HepG2 (cell line): ENCODE measurements around the gene CST8. TPM values are rescaled to one million over a fixed set of nuclear protein-coding genes. Genes with fewer than 3 reads are reported as not detected.

Source experiments
- E2F1 ChIP-seq: sonication (generic); formaldehyde crosslinking; IDR thresholded peaks from 2 replicates; pipeline ENCODE4 v1.5.0; 2020; ENCODE audit warnings: missing genetic modification reagents
- FOXO1 ChIP-seq: sonication (generic); formaldehyde crosslinking; IDR thresholded peaks from 2 replicates; pipeline ENCODE4 v1.4.0; 2020; ENCODE audit warnings: missing genetic modification reagents
- HNRNPL ChIP-seq: fragments of 200-400 bp; formaldehyde crosslinking; IDR thresholded peaks from 2 replicates; pipeline ENCODE4 v1.6.1; 2017; ENCODE audit warnings: mild to moderate bottlenecking, low read depth, low read length
- MZF1 ChIP-seq: sonication (generic); formaldehyde crosslinking; IDR thresholded peaks from 2 replicates; pipeline ENCODE4 v1.8.1; 2023; ENCODE audit warnings: mild to moderate bottlenecking, missing genetic modification reagents, borderline replicate concordance
- NONO ChIP-seq, 2 experiments: fragments of 450-650 bp in 1 of 2; sonication (generic) in 1 of 2; formaldehyde crosslinking in 1 of 2; IDR thresholded peaks in 1 of 2; conservative IDR thresholded peaks in 1 of 2; 2 replicates each; pipeline versions ENCODE4 v1.6.1 to v1.8.0; 2017 to 2022; ENCODE audit warnings: mild to moderate bottlenecking in 1 of 2, missing genetic modification reagents in 1 of 2, moderate library complexity in 1 of 2
- PAF1 ChIP-seq: IDR thresholded peaks from 2 replicates; pipeline ENCODE4 v1.6.1; 2016; ENCODE audit warnings: missing genetic modification reagents, missing compliant biosample characterization
- PHF5A ChIP-seq: IDR thresholded peaks from one replicate; pipeline ENCODE4 v1.6.1; 2018; ENCODE audit warnings: low read depth, missing genetic modification reagents; ENCODE audit not compliant: unreplicated experiment
- RARG ChIP-seq: sonication (generic); formaldehyde crosslinking; IDR thresholded peaks from 2 replicates; pipeline ENCODE4 v1.4.0; 2020; ENCODE audit warnings: low read depth, mild to moderate bottlenecking, missing genetic modification reagents
- RBM39 ChIP-seq: fragments of 200-400 bp; formaldehyde crosslinking; IDR thresholded peaks from one replicate; pipeline ENCODE4 v1.6.1; 2018; ENCODE audit warnings: antibody characterized with exemption, mild to moderate bottlenecking, low read depth, low read length; ENCODE audit not compliant: poor library complexity, severe bottlenecking
- RXRA ChIP-seq: sonication (generic); formaldehyde crosslinking; IDR thresholded peaks from 2 replicates; pipeline ENCODE4 v1.5.1; 2020; ENCODE audit warnings: missing genetic modification reagents
- SOX5 ChIP-seq: IDR thresholded peaks from 2 replicates; pipeline ENCODE4 v1.6.1; 2016; ENCODE audit warnings: borderline replicate concordance
- SRF ChIP-seq: IDR thresholded peaks from 2 replicates; pipeline ENCODE4 v1.6.1; 2011; ENCODE audit warnings: mild to moderate bottlenecking, low read depth, low read length, moderate library complexity
- TBL1XR1 ChIP-seq: fragments of 150-350 bp; IDR thresholded peaks from 2 replicates; pipeline ENCODE4 v1.6.1; 2014; ENCODE audit warnings: borderline replicate concordance, low read length; ENCODE audit not compliant: partially characterized antibody
- ZBTB21 ChIP-seq: sonication (generic); formaldehyde crosslinking; IDR thresholded peaks from 2 replicates; pipeline ENCODE4 v1.4.0; 2020; ENCODE audit warnings: missing genetic modification reagents
- ZBTB4 ChIP-seq: sonication (generic); formaldehyde crosslinking; IDR thresholded peaks from 2 replicates; pipeline ENCODE4 v1.4.0; 2020; ENCODE audit warnings: missing genetic modification reagents, mild to moderate bottlenecking, borderline replicate concordance
- ZMYM2 ChIP-seq: sonication (generic); formaldehyde crosslinking; IDR thresholded peaks from 2 replicates; pipeline ENCODE4 v1.8.0; 2022; ENCODE audit warnings: mild to moderate bottlenecking, missing genetic modification reagents
- ZNF232 ChIP-seq: sonication (generic); formaldehyde crosslinking; IDR thresholded peaks from 2 replicates; pipeline ENCODE4 v1.4.0; 2020; ENCODE audit warnings: missing genetic modification reagents, borderline replicate concordance
- ZNF558 ChIP-seq: sonication (generic); formaldehyde crosslinking; IDR thresholded peaks from 2 replicates; pipeline ENCODE4 v1.9.0; 2022; ENCODE audit warnings: mild to moderate bottlenecking, missing genetic modification reagents, borderline replicate concordance
- ZNF670 ChIP-seq: sonication (generic); formaldehyde crosslinking; IDR thresholded peaks from 2 replicates; pipeline ENCODE4 v1.8.0; 2022; ENCODE audit warnings: mild to moderate bottlenecking, missing genetic modification reagents, borderline replicate concordance
- ZNF749 ChIP-seq: sonication (generic); formaldehyde crosslinking; IDR thresholded peaks from 2 replicates; pipeline ENCODE4 v1.8.0; 2022; ENCODE audit warnings: mild to moderate bottlenecking, missing genetic modification reagents, moderate library complexity, borderline replicate concordance
- ZZZ3 ChIP-seq: sonication (generic); formaldehyde crosslinking; IDR thresholded peaks from 2 replicates; pipeline ENCODE4 v1.4.0; 2020; ENCODE audit warnings: missing genetic modification reagents, mild to moderate bottlenecking, borderline replicate concordance
- polyA plus RNA-seq, 8 experiments: library from polyadenylated mRNA; depleted of rRNA in 3 of 8; stranded (reverse) in 7 of 8; unstranded in 1 of 8; fragments of >200 nt; fragmentation: Illumina TruSeq in 4 of 8; extraction: Trizol in 4 of 8; gene quantifications; 2 replicates each; pipeline versions ENCODE4 v1.2.1 to v1.2.3, GENCODE V29; 2011 to 2016; ENCODE audit warnings: low read depth in 4 of 8, missing spikeins in 1 of 8, mixed read lengths in 1 of 8; ENCODE audit not compliant: insufficient read depth in 1 of 8
- total RNA-seq, 5 experiments: library from RNA; depleted of rRNA; stranded (reverse); fragments of >200 nt; fragmentation: Illumina TruSeq; extraction: Trizol; gene quantifications; 2 replicates each; pipeline ENCODE4 v1.2.3, GENCODE V29; 2016; ENCODE audit warnings: low read depth in 1 of 5
- TF ChIP-seq, protein P1 (sequence below): sonication (generic); formaldehyde crosslinking; IDR thresholded peaks from 2 replicates; pipeline ENCODE4 v1.4.0; 2020; ENCODE audit warnings: mild to moderate bottlenecking, missing genetic modification reagents
- TF ChIP-seq, protein P2 (sequence below): IDR thresholded peaks from 2 replicates; pipeline ENCODE4 v1.6.1; 2016; ENCODE audit warnings: mild to moderate bottlenecking, missing biosample characterization, missing genetic modification reagents

The CST8 gene
- total and polyA plus RNA-seq, 2 of the 13 experiments (the other 11 are each of a cell fraction or from before 2014, with no cell fraction given) = not detected

DNA sequence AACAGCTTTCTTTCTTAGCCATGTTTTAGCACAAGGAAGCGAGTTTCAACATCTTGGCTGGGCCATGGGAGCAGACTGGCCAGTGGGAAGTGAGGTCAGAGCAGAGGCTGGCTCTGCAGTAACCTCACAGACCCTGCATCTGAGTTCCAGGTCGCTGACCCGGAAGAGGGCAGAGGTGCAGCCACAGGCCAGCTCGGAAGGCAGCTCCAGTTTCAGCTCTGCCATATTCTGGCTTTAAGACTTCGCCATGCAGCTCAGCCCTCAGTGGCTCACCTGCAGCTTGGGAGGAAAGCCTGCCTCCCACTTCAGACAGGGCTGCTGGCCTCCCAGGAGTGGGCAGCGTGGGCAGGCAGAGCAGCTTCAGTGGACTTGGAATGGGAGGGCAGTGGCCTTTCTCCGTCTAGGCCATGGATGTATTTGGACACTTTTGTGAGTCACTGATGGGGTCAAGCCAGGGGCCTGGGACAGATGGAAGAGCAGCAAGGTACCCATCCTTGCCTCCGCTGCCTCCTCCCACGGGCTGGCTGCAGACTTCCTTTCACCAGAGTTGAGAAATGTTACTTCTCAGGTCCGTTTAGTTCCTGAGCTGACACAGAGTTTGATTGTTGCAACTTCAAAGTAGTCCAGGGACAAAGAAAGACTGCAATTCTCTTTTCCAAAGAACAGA is 18.5 kb downstream of the CST8 start (continued):
- no peak for TF ChIP-seq TBL1XR1
- TF ChIP-seq, protein P1, sequence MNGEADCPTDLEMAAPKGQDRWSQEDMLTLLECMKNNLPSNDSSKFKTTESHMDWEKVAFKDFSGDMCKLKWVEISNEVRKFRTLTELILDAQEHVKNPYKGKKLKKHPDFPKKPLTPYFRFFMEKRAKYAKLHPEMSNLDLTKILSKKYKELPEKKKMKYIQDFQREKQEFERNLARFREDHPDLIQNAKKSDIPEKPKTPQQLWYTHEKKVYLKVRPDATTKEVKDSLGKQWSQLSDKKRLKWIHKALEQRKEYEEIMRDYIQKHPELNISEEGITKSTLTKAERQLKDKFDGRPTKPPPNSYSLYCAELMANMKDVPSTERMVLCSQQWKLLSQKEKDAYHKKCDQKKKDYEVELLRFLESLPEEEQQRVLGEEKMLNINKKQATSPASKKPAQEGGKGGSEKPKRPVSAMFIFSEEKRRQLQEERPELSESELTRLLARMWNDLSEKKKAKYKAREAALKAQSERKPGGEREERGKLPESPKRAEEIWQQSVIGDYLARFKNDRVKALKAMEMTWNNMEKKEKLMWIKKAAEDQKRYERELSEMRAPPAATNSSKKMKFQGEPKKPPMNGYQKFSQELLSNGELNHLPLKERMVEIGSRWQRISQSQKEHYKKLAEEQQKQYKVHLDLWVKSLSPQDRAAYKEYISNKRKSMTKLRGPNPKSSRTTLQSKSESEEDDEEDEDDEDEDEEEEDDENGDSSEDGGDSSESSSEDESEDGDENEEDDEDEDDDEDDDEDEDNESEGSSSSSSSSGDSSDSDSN (CRISPR knock-in tag) = 0 out of 2 replicates have a peak, but pooled peaks have one; percentile 20
- no peak for TF ChIP-seq PHF5A
- TF ChIP-seq RBM39 = no peak
- no peak for TF ChIP-seq SOX5 (CRISPR knock-in tag)
- TF ChIP-seq RARG = no peak
- TF ChIP-seq ZNF670 (CRISPR knock-in tag) = no peak
- TF ChIP-seq ZBTB4 (CRISPR knock-in tag) = no peak
- peak; percentile 87 for TF ChIP-seq RXRA (CRISPR knock-in tag)
- TF ChIP-seq E2F1 (CRISPR knock-in tag) = no peak
- no peak for TF ChIP-seq ZMYM2 (CRISPR knock-in tag)
- no peak for TF ChIP-seq NONO (IDR thresholded peaks at IDR 0.05)
- no peak for TF ChIP-seq NONO (CRISPR knock-in tag; conservative IDR thresholded peaks at IDR 0.05)
- TF ChIP-seq PAF1 (CRISPR knock-in tag) = no peak
- no peak for TF ChIP-seq HNRNPL
- 0 out of 2 replicates have a peak, but pooled peaks have one; percentile 22 for TF ChIP-seq FOXO1 (CRISPR knock-in tag)
- TF ChIP-seq ZNF232 (CRISPR knock-in tag) = no peak; the same call in 1 of the 2 replicates
- TF ChIP-seq ZBTB21 (CRISPR knock-in tag) = peak; percentile 52; the same call in 1 of the 2 replicates
- TF ChIP-seq ZNF749 (CRISPR knock-in tag) = no peak
- TF ChIP-seq ZZZ3 (CRISPR knock-in tag) = no peak
- no peak for TF ChIP-seq SRF
- no peak for TF ChIP-seq MZF1
- TF ChIP-seq, protein P2, sequence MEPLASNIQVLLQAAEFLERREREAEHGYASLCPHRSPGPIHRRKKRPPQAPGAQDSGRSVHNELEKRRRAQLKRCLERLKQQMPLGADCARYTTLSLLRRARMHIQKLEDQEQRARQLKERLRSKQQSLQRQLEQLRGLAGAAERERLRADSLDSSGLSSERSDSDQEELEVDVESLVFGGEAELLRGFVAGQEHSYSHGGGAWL (CRISPR knock-in tag) = 0 out of 2 replicates have a peak, but pooled peaks have one; percentile 13
- TF ChIP-seq ZNF558 (CRISPR knock-in tag) = no peak
